HepG2 (cell line): ENCODE measurements around the gene ISCU. TPM values are rescaled to one million over a fixed set of nuclear protein-coding genes. Genes with fewer than 3 reads are reported as not detected.

Experiments used
- ATF1 ChIP-seq: IDR thresholded peaks from 2 replicates; pipeline ENCODE4 v1.6.1; 2016; ENCODE audit warnings: mild to moderate bottlenecking, control low read depth
- CHCHD3 ChIP-seq: sonication (generic); formaldehyde crosslinking; IDR thresholded peaks from 2 replicates; pipeline ENCODE4 v1.8.0; 2022; ENCODE audit warnings: mild to moderate bottlenecking, missing genetic modification reagents, moderate library complexity
- CREM ChIP-seq, 2 experiments: sonication (generic) in 1 of 2; formaldehyde crosslinking in 1 of 2; IDR thresholded peaks; 2 replicates each; pipeline versions ENCODE4 v1.4.0 to v1.6.1; 2016 to 2020; ENCODE audit warnings: antibody characterized with exemption in 1 of 2, mild to moderate bottlenecking in 1 of 2, missing genetic modification reagents in 1 of 2
- DZIP1 ChIP-seq: sonication (generic); formaldehyde crosslinking; IDR thresholded peaks from 2 replicates; pipeline ENCODE4 v1.5.0; 2020; ENCODE audit warnings: mild to moderate bottlenecking, missing genetic modification reagents
- GMEB2 ChIP-seq: IDR thresholded peaks from 2 replicates; pipeline ENCODE4 v1.6.1; 2016; ENCODE audit warnings: missing biosample characterization, missing genetic modification reagents, low read depth
- MAFG ChIP-seq: sonication (generic); formaldehyde crosslinking; IDR thresholded peaks from 2 replicates; pipeline ENCODE4 v1.5.1; 2020; ENCODE audit warnings: mild to moderate bottlenecking, missing genetic modification reagents
- NAIF1 ChIP-seq: sonication (generic); formaldehyde crosslinking; IDR thresholded peaks from 2 replicates; pipeline ENCODE4 v1.5.0; 2020; ENCODE audit warnings: mild to moderate bottlenecking, missing genetic modification reagents, borderline replicate concordance
- RBFOX2 ChIP-seq: fragments of 200-400 bp; formaldehyde crosslinking; IDR thresholded peaks from 2 replicates; pipeline ENCODE4 v1.6.1; 2017; ENCODE audit warnings: low read depth, mild to moderate bottlenecking, low read length
- RBM22 ChIP-seq: fragments of 200-400 bp; formaldehyde crosslinking; optimal IDR thresholded peaks from 2 replicates; pipeline ENCODE3; 2017; ENCODE audit warnings: mild to moderate bottlenecking, low read length, moderate library complexity
- RFXAP ChIP-seq: sonication (generic); formaldehyde crosslinking; IDR thresholded peaks from 2 replicates; pipeline ENCODE4 v1.4.0; 2020; ENCODE audit warnings: missing genetic modification reagents, borderline replicate concordance
- TAF1 ChIP-seq: sonication (generic); formaldehyde crosslinking; IDR thresholded peaks from 2 replicates; pipeline ENCODE4 v1.4.0; 2020; ENCODE audit warnings: missing genetic modification reagents
- TEAD2 ChIP-seq: sonication (generic); formaldehyde crosslinking; IDR thresholded peaks from 2 replicates; pipeline ENCODE4 v1.9.0; 2021; ENCODE audit warnings: missing genetic modification reagents
- ZFP36 ChIP-seq: fragments of 150-350 bp; IDR thresholded peaks from 2 replicates; pipeline ENCODE4 v1.6.1; 2018; ENCODE audit warnings: borderline replicate concordance, low read length, low read depth; ENCODE audit not compliant: partially characterized antibody
- ZNF451 ChIP-seq: sonication (generic); formaldehyde crosslinking; IDR thresholded peaks from 2 replicates; pipeline ENCODE4 v1.5.0; 2020; ENCODE audit warnings: mild to moderate bottlenecking, missing genetic modification reagents
- ZNF510 ChIP-seq: sonication (generic); formaldehyde crosslinking; IDR thresholded peaks from 2 replicates; pipeline ENCODE4 v1.4.0; 2020; ENCODE audit warnings: low read depth, mild to moderate bottlenecking, missing genetic modification reagents
- ZNF512B ChIP-seq: sonication (generic); formaldehyde crosslinking; IDR thresholded peaks from 2 replicates; pipeline ENCODE4 v1.5.1; 2020; ENCODE audit warnings: missing genetic modification reagents, mild to moderate bottlenecking, borderline replicate concordance
- ZNF644 ChIP-seq: IDR thresholded peaks from 2 replicates; pipeline ENCODE4 v1.6.1; 2016; ENCODE audit warnings: low read depth
- ZNF710 ChIP-seq: sonication (generic); formaldehyde crosslinking; IDR thresholded peaks from 2 replicates; pipeline ENCODE4 v1.5.0; 2020; ENCODE audit warnings: mild to moderate bottlenecking, missing genetic modification reagents, borderline replicate concordance
- ZNF780A ChIP-seq: sonication (generic); formaldehyde crosslinking; IDR thresholded peaks from 2 replicates; pipeline ENCODE4 v1.8.0; 2022; ENCODE audit warnings: mild to moderate bottlenecking, missing genetic modification reagents, moderate library complexity
- ZNF792 ChIP-seq: IDR thresholded peaks from 2 replicates; pipeline ENCODE4 v1.6.1; 2016
- polyA plus RNA-seq, 8 experiments: library from polyadenylated mRNA; depleted of rRNA in 3 of 8; stranded (reverse) in 7 of 8; unstranded in 1 of 8; fragments of >200 nt; fragmentation: Illumina TruSeq in 4 of 8; extraction: Trizol in 4 of 8; gene quantifications; 2 replicates each; pipeline versions ENCODE4 v1.2.1 to v1.2.3, GENCODE V29; 2011 to 2016; ENCODE audit warnings: low read depth in 4 of 8, missing spikeins in 1 of 8, mixed read lengths in 1 of 8; ENCODE audit not compliant: insufficient read depth in 1 of 8
- total RNA-seq, 5 experiments: library from RNA; depleted of rRNA; stranded (reverse); fragments of >200 nt; fragmentation: Illumina TruSeq; extraction: Trizol; gene quantifications; 2 replicates each; pipeline ENCODE4 v1.2.3, GENCODE V29; 2016; ENCODE audit warnings: low read depth in 1 of 5

Gene ISCU
- total and polyA plus RNA-seq, 2 of the 13 experiments (the other 11 are each of a cell fraction or from before 2014, with no cell fraction given), result 94.4 to 107 TPM

- TF ChIP-seq ZNF510 (CRISPR knock-in tag), result peak; percentile 46; the same call in 1 of the 2 replicates
- peak; percentile 93 for TF ChIP-seq TAF1 (CRISPR knock-in tag)
- TF ChIP-seq ZFP36, result no peak
- TF ChIP-seq RBM22, result no peak
- TF ChIP-seq DZIP1 (CRISPR knock-in tag), result no peak
- TF ChIP-seq MAFG (CRISPR knock-in tag), result no peak
- TF ChIP-seq ZNF780A, result no peak
- TF ChIP-seq RFXAP, result peak; percentile 37; the same call in 1 of the 2 replicates
- TF ChIP-seq NAIF1 (CRISPR knock-in tag), result peak; percentile 58; the same call in 1 of the 2 replicates
- no peak for TF ChIP-seq ZNF792
- TF ChIP-seq CHCHD3, result no peak
- 0 out of 2 replicates have a peak, but pooled peaks have one; percentile 13 for TF ChIP-seq ZNF710 (CRISPR knock-in tag)
- peak; percentile 77 for TF ChIP-seq RBFOX2
- TF ChIP-seq TEAD2 (CRISPR knock-in tag), result no peak
- peak; percentile 95 for TF ChIP-seq CREM (IDR thresholded peaks at IDR 0.05)
- no peak for TF ChIP-seq CREM (CRISPR knock-in tag; IDR thresholded peaks at IDR 0.05)
- TF ChIP-seq ZNF644, result no peak
- TF ChIP-seq GMEB2 (CRISPR knock-in tag), result no peak
- no peak for TF ChIP-seq ZNF512B (CRISPR knock-in tag)
- peak; percentile 85 for TF ChIP-seq ATF1 (CRISPR knock-in tag)
- 0 out of 2 replicates have a peak, but pooled peaks have one; percentile 38 for TF ChIP-seq ZNF451 (CRISPR knock-in tag)
Observed at GRCh38 chr12:108560752-108561719, 1.4 kb upstream of the ISCU start, which contains the start of gene SART3 (continued).
